ENCODE data around the gene AKR1C3.
"Not testable (repeated sequence)": the region's sequence is repeated elsewhere in the genome, so short reads cannot be mapped to it uniquely, and the experiment has no call there.

Gene AKR1C3

GRCh38 chr10:5094265-5095205 lies at the start of gene AKR1C3:
TSS of gene AKR1C3 (plus strand) at chr10:5094414. CDS start at chr10:5094445, 31 bp downstream.
- Histone ChIP-seq H3K36me3 (ENCODE audit: control insufficient read depth in 2 of 2, insufficient read depth in 2 of 2, low read length in 2 of 2) (peaks cover 0 to 4% of the 10 kb centered on the region in 2 donors), H3K9me3 (ENCODE audit: control insufficient read depth in 2 of 2, low read length in 2 of 2) (no peaks in the 10 kb centered on the region), H3K27ac (ENCODE audit: low read length) (no peak within 1 kb of the TSS), H3K9ac (ENCODE audit: low read length in 2 of 2) (peak within 1 kb of the TSS; percentile 52 to 58), H3K27me3 (ENCODE audit: control insufficient read depth in 1 of 2, insufficient read depth in 2 of 2, low read length in 2 of 2) (no peaks in the 10 kb centered on the region), H3K4me1 (ENCODE audit: control insufficient read depth, insufficient read depth, low read length) (no peaks in the 10 kb centered on the region), H3K4me3 (ENCODE audit: low read length in 2 of 2) (peak within 1 kb of the TSS; percentile 62 to 68)

- Histone ChIP-seq H3K27me3 (ENCODE audit: control insufficient read depth in 1 of 2, insufficient read depth in 2 of 2, low read length in 2 of 2) (no peaks in the 10 kb centered on the region), H3K9ac (ENCODE audit: low read length in 2 of 2) (no peak overlapping the region), H3K4me1 (ENCODE audit: control insufficient read depth, insufficient read depth, low read length) (peaks cover 3% of the 10 kb centered on the region), H3K27ac (ENCODE audit: low read length) (no peak overlapping the region), H3K36me3 (ENCODE audit: control insufficient read depth in 2 of 2, insufficient read depth in 2 of 2, low read length in 2 of 2) (no peaks in the 10 kb centered on the region), H3K4me3 (ENCODE audit: low read length in 2 of 2) (no peak overlapping the region), H3K9me3 (ENCODE audit: control insufficient read depth in 2 of 2, low read length in 2 of 2) (no peaks in the 10 kb centered on the region)
Observed at GRCh38 chr10:5045095-5045494, 49.1 kb upstream of the AKR1C3 start.

GRCh38 chr10:5046410-5046809 lies 47.8 kb upstream of the AKR1C3 start:
- no peaks in the 10 kb centered on the region for H3K9me3 ChIP-seq (ENCODE audit: control insufficient read depth in 2 of 2, low read length in 2 of 2)
- no peak overlapping the region for H3K9ac ChIP-seq (ENCODE audit: low read length in 2 of 2)
- peaks cover 3% of the 10 kb centered on the region for H3K4me1 ChIP-seq (ENCODE audit: control insufficient read depth, insufficient read depth, low read length)
- no peak overlapping the region for H3K4me3 ChIP-seq (ENCODE audit: low read length in 2 of 2)
- no peak overlapping the region for H3K27ac ChIP-seq (ENCODE audit: low read length)
- H3K36me3 ChIP-seq (ENCODE audit: control insufficient read depth in 2 of 2, insufficient read depth in 2 of 2, low read length in 2 of 2): no peaks in the 10 kb centered on the region
- no peaks in the 10 kb centered on the region for H3K27me3 ChIP-seq (ENCODE audit: control insufficient read depth in 1 of 2, insufficient read depth in 2 of 2, low read length in 2 of 2)

- not testable (repeated sequence) for H3K27ac ChIP-seq (ENCODE audit: low read length); H3K4me1 ChIP-seq (ENCODE audit: control insufficient read depth, insufficient read depth, low read length); H3K4me3 ChIP-seq (ENCODE audit: low read length in 2 of 2); H3K27me3 ChIP-seq (ENCODE audit: control insufficient read depth in 1 of 2, insufficient read depth in 2 of 2, low read length in 2 of 2); H3K36me3 ChIP-seq (ENCODE audit: control insufficient read depth in 2 of 2, insufficient read depth in 2 of 2, low read length in 2 of 2); H3K9ac ChIP-seq (ENCODE audit: low read length in 2 of 2); H3K9me3 ChIP-seq (ENCODE audit: control insufficient read depth in 2 of 2, low read length in 2 of 2)
Observed at GRCh38 chr10:5047055-5047454, 47.2 kb upstream of the AKR1C3 start.

GRCh38 chr10:5047912-5048628 lies 46.1 kb upstream of the AKR1C3 start:
- H3K4me3 ChIP-seq (ENCODE audit: low read length in 2 of 2): no peak overlapping the region
- H3K4me1 ChIP-seq (ENCODE audit: control insufficient read depth, insufficient read depth, low read length): no peaks in the 10 kb centered on the region
- H3K36me3 ChIP-seq (ENCODE audit: control insufficient read depth in 2 of 2, insufficient read depth in 2 of 2, low read length in 2 of 2): no peaks in the 10 kb centered on the region
- H3K27ac ChIP-seq (ENCODE audit: low read length): no peak overlapping the region
- H3K27me3 ChIP-seq (ENCODE audit: control insufficient read depth in 1 of 2, insufficient read depth in 2 of 2, low read length in 2 of 2): no peaks in the 10 kb centered on the region
- H3K9me3 ChIP-seq (ENCODE audit: control insufficient read depth in 2 of 2, low read length in 2 of 2): no peaks in the 10 kb centered on the region
- no peak overlapping the region for H3K9ac ChIP-seq (ENCODE audit: low read length in 2 of 2)

GRCh38 chr10:5052951-5053500 lies 41.2 kb upstream of the AKR1C3 start:
- H3K27ac ChIP-seq (ENCODE audit: low read length); H3K4me3 ChIP-seq (ENCODE audit: low read length in 2 of 2); H3K9me3 ChIP-seq (ENCODE audit: control insufficient read depth in 2 of 2, low read length in 2 of 2); H3K9ac ChIP-seq (ENCODE audit: low read length in 2 of 2); H3K27me3 ChIP-seq (ENCODE audit: control insufficient read depth in 1 of 2, insufficient read depth in 2 of 2, low read length in 2 of 2); H3K4me1 ChIP-seq (ENCODE audit: control insufficient read depth, insufficient read depth, low read length); H3K36me3 ChIP-seq (ENCODE audit: control insufficient read depth in 2 of 2, insufficient read depth in 2 of 2, low read length in 2 of 2): not testable (repeated sequence)

GRCh38 chr10:5054831-5055230 lies 39.4 kb upstream of the AKR1C3 start:
- H3K27ac ChIP-seq (ENCODE audit: low read length); H3K27me3 ChIP-seq (ENCODE audit: control insufficient read depth in 1 of 2, insufficient read depth in 2 of 2, low read length in 2 of 2); H3K4me3 ChIP-seq (ENCODE audit: low read length in 2 of 2); H3K4me1 ChIP-seq (ENCODE audit: control insufficient read depth, insufficient read depth, low read length); H3K9ac ChIP-seq (ENCODE audit: low read length in 2 of 2); H3K36me3 ChIP-seq (ENCODE audit: control insufficient read depth in 2 of 2, insufficient read depth in 2 of 2, low read length in 2 of 2); H3K9me3 ChIP-seq (ENCODE audit: control insufficient read depth in 2 of 2, low read length in 2 of 2): not testable (repeated sequence)

- H3K9me3 ChIP-seq (ENCODE audit: control insufficient read depth in 2 of 2, low read length in 2 of 2): not testable (repeated sequence)
Observed at GRCh38 chr10:5059267-5059666, 34.9 kb upstream of the AKR1C3 start.

GRCh38 chr10:5060791-5061190 lies 33.4 kb upstream of the AKR1C3 start:
- not testable (repeated sequence) for H3K4me1 ChIP-seq (ENCODE audit: control insufficient read depth, insufficient read depth, low read length); H3K9ac ChIP-seq (ENCODE audit: low read length in 2 of 2); H3K36me3 ChIP-seq (ENCODE audit: control insufficient read depth in 2 of 2, insufficient read depth in 2 of 2, low read length in 2 of 2); H3K27ac ChIP-seq (ENCODE audit: low read length); H3K27me3 ChIP-seq (ENCODE audit: control insufficient read depth in 1 of 2, insufficient read depth in 2 of 2, low read length in 2 of 2); H3K9me3 ChIP-seq (ENCODE audit: control insufficient read depth in 2 of 2, low read length in 2 of 2); H3K4me3 ChIP-seq (ENCODE audit: low read length in 2 of 2)

More at GRCh38 chr10:5059267-5059666, 34.9 kb upstream of the AKR1C3 start:
- H3K36me3 ChIP-seq (ENCODE audit: control insufficient read depth in 2 of 2, insufficient read depth in 2 of 2, low read length in 2 of 2); H3K9ac ChIP-seq (ENCODE audit: low read length in 2 of 2); H3K4me1 ChIP-seq (ENCODE audit: control insufficient read depth, insufficient read depth, low read length); H3K4me3 ChIP-seq (ENCODE audit: low read length in 2 of 2); H3K27ac ChIP-seq (ENCODE audit: low read length); H3K27me3 ChIP-seq (ENCODE audit: control insufficient read depth in 1 of 2, insufficient read depth in 2 of 2, low read length in 2 of 2): not testable (repeated sequence)

GRCh38 chr10:5064656-5065055 lies 29.6 kb upstream of the AKR1C3 start:
- Histone ChIP-seq H3K27me3 (ENCODE audit: control insufficient read depth in 1 of 2, insufficient read depth in 2 of 2, low read length in 2 of 2) (no peaks in the 10 kb centered on the region), H3K9ac (ENCODE audit: low read length in 2 of 2) (no peak overlapping the region), H3K4me1 (ENCODE audit: control insufficient read depth, insufficient read depth, low read length) (no peaks in the 10 kb centered on the region), H3K36me3 (ENCODE audit: control insufficient read depth in 2 of 2, insufficient read depth in 2 of 2, low read length in 2 of 2) (no peaks in the 10 kb centered on the region), H3K9me3 (ENCODE audit: control insufficient read depth in 2 of 2, low read length in 2 of 2) (no peaks in the 10 kb centered on the region), H3K27ac (ENCODE audit: low read length) (no peak overlapping the region), H3K4me3 (ENCODE audit: low read length in 2 of 2) (no peak overlapping the region)
